ENCODE measurements around the gene POLH.
"Not testable (repeated sequence)": the region's sequence is repeated elsewhere in the genome, so short reads cannot be mapped to it uniquely, and the experiment has no call there.

DNA sequence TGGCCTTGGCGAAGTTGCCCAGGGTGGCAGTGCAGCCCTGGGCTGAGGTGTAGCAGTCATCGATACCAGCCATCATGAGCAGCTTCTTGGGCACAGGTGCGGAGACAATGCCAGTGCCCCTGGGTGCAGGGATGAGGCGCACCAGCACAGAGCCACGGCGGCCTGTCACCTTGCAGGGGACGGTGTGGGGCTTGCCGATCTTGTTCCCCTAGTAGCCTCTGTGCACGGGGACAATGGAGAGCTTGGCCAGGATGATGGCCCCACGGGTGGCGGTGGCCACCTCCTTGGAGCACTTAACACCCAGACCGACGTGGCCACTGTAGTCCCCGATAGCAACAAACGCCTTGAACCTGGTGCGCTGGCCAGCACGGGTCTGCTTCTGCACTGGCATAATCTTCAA is 37.0 kb upstream of the POLH start:
- TF ChIP-seq POLR2AphosphoS5 (IDR thresholded peaks at IDR 0.05; ENCODE audit: low read depth); JUNB (IDR thresholded peaks at IDR 0.05; ENCODE audit: unreplicated experiment); ZNF331 (CRISPR knock-in tag; IDR thresholded peaks at IDR 0.05; ENCODE audit: low read depth); EZH2phosphoT487 (IDR thresholded peaks at IDR 0.05; ENCODE audit: unreplicated experiment); EZH2 (IDR thresholded peaks at IDR 0.05; ENCODE audit: low read depth, unreplicated experiment); CREB1 (CRISPR knock-in tag; IDR thresholded peaks at IDR 0.05; ENCODE audit: low read depth); ZNF462 (CRISPR knock-in tag; IDR thresholded peaks at IDR 0.05); ETS1 (IDR thresholded peaks at IDR 0.05); ZNF114 (CRISPR knock-in tag; IDR thresholded peaks at IDR 0.05): not testable (repeated sequence)
- TF ChIP-seq, protein P1, sequence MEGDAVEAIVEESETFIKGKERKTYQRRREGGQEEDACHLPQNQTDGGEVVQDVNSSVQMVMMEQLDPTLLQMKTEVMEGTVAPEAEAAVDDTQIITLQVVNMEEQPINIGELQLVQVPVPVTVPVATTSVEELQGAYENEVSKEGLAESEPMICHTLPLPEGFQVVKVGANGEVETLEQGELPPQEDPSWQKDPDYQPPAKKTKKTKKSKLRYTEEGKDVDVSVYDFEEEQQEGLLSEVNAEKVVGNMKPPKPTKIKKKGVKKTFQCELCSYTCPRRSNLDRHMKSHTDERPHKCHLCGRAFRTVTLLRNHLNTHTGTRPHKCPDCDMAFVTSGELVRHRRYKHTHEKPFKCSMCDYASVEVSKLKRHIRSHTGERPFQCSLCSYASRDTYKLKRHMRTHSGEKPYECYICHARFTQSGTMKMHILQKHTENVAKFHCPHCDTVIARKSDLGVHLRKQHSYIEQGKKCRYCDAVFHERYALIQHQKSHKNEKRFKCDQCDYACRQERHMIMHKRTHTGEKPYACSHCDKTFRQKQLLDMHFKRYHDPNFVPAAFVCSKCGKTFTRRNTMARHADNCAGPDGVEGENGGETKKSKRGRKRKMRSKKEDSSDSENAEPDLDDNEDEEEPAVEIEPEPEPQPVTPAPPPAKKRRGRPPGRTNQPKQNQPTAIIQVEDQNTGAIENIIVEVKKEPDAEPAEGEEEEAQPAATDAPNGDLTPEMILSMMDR (conservative IDR thresholded peaks at IDR 0.05; ENCODE audit: low read depth in 2 of 2): not testable (repeated sequence)
- TF ChIP-seq, protein P2, sequence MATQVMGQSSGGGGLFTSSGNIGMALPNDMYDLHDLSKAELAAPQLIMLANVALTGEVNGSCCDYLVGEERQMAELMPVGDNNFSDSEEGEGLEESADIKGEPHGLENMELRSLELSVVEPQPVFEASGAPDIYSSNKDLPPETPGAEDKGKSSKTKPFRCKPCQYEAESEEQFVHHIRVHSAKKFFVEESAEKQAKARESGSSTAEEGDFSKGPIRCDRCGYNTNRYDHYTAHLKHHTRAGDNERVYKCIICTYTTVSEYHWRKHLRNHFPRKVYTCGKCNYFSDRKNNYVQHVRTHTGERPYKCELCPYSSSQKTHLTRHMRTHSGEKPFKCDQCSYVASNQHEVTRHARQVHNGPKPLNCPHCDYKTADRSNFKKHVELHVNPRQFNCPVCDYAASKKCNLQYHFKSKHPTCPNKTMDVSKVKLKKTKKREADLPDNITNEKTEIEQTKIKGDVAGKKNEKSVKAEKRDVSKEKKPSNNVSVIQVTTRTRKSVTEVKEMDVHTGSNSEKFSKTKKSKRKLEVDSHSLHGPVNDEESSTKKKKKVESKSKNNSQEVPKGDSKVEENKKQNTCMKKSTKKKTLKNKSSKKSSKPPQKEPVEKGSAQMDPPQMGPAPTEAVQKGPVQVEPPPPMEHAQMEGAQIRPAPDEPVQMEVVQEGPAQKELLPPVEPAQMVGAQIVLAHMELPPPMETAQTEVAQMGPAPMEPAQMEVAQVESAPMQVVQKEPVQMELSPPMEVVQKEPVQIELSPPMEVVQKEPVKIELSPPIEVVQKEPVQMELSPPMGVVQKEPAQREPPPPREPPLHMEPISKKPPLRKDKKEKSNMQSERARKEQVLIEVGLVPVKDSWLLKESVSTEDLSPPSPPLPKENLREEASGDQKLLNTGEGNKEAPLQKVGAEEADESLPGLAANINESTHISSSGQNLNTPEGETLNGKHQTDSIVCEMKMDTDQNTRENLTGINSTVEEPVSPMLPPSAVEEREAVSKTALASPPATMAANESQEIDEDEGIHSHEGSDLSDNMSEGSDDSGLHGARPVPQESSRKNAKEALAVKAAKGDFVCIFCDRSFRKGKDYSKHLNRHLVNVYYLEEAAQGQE (IDR thresholded peaks at IDR 0.05; ENCODE audit: unreplicated experiment): not testable (repeated sequence)

Data from GM23338 (cell line).